GM21447 (cell line): ENCODE measurements around the gene CNTN1.

ENCODE experiments used
- ATAC-seq: cut with Tn5 transposase; IDR thresholded peaks from one replicate; pipeline ENCODE4 v1.9.1; 2021; ENCODE audit not compliant: unreplicated experiment

Gene CNTN1

DNA sequence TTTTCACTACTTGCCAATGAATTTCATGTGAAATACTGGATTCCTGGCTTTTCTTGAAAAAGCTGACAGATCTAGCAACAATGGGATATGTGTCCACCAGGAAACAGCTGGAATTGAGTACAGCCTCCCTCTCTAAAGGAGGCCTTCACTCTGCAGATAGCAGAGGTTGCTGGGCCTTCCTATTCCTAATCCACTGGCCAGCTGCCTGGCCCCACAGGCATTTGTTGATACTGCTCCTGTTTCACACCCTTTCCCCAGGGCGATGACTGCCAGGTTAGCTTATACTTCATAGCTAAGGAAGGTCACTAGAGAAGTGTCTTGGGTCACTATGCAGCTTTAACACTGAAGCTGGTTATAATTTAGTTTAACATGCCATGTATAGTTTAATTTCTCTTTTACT is 408.3 kb downstream of the CNTN1 start:
- ATAC-seq, result no peak

DNA sequence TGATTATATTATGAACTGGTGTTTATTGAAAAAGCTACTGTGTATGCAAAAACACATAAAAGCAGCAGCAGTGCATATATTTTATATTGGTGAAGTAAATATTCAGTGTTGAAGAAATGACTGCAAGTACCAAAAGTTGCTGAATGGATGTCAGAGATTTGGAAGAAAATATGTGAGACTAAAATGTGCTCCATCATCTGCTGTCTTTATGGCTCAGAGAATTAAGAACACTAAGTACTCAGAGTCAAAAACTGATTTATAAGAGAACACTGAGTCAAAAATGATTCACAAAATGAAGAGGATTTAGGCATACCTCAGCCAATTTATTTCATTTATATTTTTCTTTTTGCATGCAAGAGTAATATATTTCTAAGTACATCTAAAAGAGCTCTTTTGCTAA is 409.6 kb downstream of the CNTN1 start:
- ATAC-seq, result no peak

DNA sequence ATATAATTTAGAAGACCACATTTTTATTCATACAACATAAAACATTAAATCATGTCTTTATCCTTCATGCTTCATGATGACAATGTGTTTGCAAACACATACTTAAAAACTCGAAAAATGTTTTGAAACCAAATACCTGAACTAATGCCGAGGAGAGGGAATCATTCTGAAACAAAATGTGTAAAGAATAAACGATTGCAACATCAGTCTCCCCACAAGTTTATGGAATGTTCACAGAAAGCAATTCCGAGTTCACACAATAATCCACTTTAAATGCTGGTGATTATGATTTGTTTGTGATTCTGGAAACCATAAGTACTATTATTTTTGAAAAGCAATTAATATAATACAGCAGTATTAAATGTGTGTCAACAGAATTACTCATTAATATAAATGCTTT is 411.4 kb downstream of the CNTN1 start:
- no peak for ATAC-seq

DNA sequence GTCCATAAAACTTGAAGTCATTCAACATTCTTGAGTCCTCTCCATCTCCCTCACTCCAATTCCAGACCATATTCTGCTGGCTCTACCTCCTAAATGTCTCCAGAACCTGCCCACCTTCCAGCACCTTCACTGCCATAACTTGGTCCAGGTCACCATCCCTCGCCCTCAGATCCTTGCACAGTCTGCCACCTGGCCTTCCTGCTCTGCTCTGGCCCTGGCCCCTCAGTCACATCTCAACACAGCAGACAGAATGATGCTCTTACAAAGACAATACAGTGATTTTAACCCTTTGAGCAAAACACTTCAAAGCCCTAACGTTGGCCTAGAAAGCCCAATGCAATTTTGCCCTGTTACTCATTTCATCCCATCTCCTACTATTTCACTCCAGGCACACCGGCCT is 414.1 kb downstream of the CNTN1 start:
- no peak for ATAC-seq

DNA sequence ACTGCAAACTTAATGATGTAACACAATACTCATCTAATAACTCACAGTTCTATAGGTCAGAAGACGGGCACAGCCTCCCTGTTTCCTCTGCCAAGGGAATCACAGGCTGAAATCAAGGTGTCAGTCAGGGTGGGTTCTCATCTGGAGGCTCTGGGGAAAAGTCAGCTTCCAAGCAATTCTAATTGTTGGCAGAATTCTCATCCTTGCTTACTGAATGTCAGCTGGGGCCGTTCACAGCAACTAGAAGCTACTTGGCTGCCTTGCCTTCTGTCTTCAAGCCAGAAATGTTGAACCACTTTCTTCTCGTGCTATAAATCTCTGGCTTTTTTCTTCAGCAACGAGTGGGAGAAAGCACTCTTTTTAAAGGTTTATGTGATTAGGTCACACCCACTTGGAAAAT is 415.8 kb downstream of the CNTN1 start:
- no peak for ATAC-seq

DNA sequence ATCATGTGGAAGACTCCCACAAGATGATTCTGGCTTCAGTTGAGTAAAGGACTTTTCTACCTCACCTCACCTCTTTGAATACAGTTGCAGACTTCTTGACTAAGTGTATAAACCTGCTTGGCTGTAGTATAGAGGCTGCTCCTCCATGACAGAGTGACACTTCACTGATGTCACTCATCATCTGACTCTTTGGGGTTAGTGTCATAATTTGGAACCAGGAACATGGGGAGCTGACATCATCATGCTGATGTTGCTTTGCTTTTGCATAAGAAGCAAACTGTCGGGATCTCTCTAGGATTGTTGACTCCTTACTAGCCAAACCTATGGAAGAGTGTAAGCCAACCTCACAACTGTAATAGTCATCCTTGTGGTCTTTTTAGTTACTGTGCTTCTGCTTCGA is 420.7 kb downstream of the CNTN1 start:
- ATAC-seq, result no peak

DNA sequence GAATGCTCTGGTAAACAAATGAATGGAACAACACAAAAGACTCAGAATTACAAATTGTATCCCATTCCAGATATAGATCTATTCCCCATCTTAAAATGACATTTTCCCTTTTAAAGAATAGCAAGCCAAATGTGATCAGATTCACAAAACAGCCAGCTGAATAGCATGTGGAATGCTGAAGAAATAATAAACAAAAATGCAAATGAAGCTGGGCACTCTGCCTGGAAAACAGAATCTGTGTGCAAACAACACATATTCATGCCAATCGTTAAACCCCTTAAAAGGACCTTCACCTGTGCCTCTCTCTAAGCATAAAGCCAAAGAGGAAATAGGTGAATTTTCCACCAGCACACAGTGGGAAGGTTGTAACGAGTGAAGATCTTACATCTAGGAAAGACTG is 428.0 kb downstream of the CNTN1 start:
- ATAC-seq, result no peak

DNA sequence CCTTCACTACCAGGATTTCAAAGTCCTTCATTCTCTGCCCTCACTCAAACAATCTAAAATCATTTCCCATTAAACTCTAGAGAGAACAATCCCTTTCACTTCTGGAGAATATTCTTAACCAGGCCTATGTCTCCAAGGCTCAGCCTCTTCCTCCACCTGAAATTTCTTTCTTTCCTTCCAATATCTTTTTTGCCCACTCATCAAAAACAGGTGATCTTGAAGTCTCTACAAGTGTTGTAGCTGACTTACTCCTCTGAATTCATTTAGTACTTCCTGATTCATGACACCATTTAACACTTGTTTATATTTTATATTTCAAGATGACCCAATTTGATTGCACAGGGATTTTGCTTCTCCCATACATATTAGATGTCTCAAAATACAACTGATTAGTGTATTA is 429.1 kb downstream of the CNTN1 start:
- no peak for ATAC-seq
